NCI-H748 treated with DMSO at 0.1 percent for 48 hours (cell line): Measurements from ENCODE around the gene H2AZ2.

Experiments
- DNase-seq: peaks from one replicate; lab custom pipeline; 2025; lab: John Stamatoyannopoulos, UW

Gene H2AZ2

GRCh38 chr7:44784364-44784763 lies 63.5 kb downstream of the H2AZ2 start:
- no peak for DNase-seq

- DNase-seq, result no peak
Observed at GRCh38 chr7:44783407-44783806, 64.5 kb downstream of the H2AZ2 start.

- DNase-seq, result no peak
Observed at GRCh38 chr7:44782460-44782859, 65.4 kb downstream of the H2AZ2 start.
